Neural progenitor cell (in vitro differentiated cells): ENCODE measurements around the gene MED13.

Source experiments
- EZH2 ChIP-seq: fragments of 200-600 bp; sonication (generic); IDR thresholded peaks from 2 replicates; pipeline ENCODE4 v1.6.1; 2017; ENCODE audit warnings: antibody characterized with exemption, mild to moderate bottlenecking, moderate library complexity
- EZH2phosphoT487 ChIP-seq: fragments of 200-600 bp; sonication (generic); IDR thresholded peaks from 2 replicates; pipeline ENCODE4 v1.6.1; 2017; ENCODE audit warnings: antibody characterized with exemption
- TF ChIP-seq, protein P1 (sequence below): fragments of 200-600 bp; sonication (generic); IDR thresholded peaks from 2 replicates; pipeline ENCODE4 v1.5.1; 2017; ENCODE audit warnings: antibody characterized with exemption, mild to moderate bottlenecking

DNA sequence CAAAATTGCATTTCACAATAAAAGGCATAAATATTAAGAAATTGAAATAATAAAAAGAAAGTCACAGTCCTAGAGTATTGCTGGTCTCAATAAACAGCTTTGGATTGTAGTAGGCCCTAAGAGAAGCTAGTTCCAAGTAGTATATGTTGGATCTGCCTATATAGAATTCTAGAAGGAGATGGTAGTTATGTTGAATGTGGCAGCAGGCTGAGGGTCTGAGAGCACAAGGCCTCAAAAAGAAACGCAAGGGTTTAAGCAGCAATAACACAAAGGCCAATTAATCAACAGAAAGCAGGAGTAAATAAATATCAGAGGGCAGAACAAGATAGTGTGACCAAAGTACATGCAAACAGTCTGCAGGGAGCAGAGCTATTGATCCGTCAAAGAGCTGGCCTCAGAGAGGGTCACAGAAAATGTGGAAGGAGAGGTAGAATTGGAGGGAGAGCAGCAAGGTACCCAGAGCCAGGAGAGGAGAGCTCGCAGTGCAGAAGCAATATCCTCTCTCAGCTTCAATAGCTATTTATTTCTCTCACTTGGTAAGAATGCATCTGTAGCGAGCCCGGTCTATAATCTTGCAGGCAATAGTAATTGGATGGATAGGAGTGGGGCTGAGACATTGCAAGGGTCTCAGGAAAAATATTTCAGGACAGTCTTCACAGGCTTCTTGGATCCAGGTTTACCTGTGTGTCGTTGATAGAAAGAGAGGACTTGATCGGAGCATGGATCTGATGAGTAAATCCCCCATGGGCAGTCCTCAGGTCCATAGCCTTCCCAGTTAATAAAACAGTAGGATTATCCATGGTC is 25.1 kb upstream of the MED13 start:
- TF ChIP-seq, protein P1, sequence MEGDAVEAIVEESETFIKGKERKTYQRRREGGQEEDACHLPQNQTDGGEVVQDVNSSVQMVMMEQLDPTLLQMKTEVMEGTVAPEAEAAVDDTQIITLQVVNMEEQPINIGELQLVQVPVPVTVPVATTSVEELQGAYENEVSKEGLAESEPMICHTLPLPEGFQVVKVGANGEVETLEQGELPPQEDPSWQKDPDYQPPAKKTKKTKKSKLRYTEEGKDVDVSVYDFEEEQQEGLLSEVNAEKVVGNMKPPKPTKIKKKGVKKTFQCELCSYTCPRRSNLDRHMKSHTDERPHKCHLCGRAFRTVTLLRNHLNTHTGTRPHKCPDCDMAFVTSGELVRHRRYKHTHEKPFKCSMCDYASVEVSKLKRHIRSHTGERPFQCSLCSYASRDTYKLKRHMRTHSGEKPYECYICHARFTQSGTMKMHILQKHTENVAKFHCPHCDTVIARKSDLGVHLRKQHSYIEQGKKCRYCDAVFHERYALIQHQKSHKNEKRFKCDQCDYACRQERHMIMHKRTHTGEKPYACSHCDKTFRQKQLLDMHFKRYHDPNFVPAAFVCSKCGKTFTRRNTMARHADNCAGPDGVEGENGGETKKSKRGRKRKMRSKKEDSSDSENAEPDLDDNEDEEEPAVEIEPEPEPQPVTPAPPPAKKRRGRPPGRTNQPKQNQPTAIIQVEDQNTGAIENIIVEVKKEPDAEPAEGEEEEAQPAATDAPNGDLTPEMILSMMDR = no peak
- TF ChIP-seq EZH2 = no peak
- TF ChIP-seq EZH2phosphoT487 = no peak
